WTC11 (cell line): Measurements from ENCODE around the gene INCENP. TPM values are rescaled to one million over a fixed set of nuclear protein-coding genes. Genes with fewer than 3 reads are reported as not detected.

ENCODE experiments used
- ATAC-seq: fragments of 200-7000 bp; cut with Tn5 transposase; 2 replicates; pipeline ENCODE4 v1.10.0; 2021; ENCODE audit warnings: mild to moderate bottlenecking, moderate library complexity
- CTCF ChIA-PET: fragments of 300-600 bp; sonication (Branson Sonifier 250); formaldehyde crosslinking; loops from one replicate; lab custom pipeline; 2021; ENCODE audit warnings: antibody characterized with exemption; lab: Charles Lee
- POLR2A ChIA-PET: fragments of 350-600 bp; sonication (Branson Sonifier 250); formaldehyde crosslinking; loops from one replicate; lab custom pipeline; 2021; ENCODE audit warnings: antibody characterized with exemption; lab: Charles Lee
- DNase-seq: peaks from one replicate; pipeline ENCODE4 v3.0.0; 2021; ENCODE audit warnings: low spot score
- H3K27ac Mint-ChIP-seq: 2 replicates; pipeline ENCODE4 v1.8.0; 2021; ENCODE audit warnings: mixed read lengths
- H3K27me3 Mint-ChIP-seq: 2 replicates; pipeline ENCODE4 v1.8.0; 2021; ENCODE audit warnings: low read depth, mild to moderate bottlenecking, moderate library complexity, mixed read lengths
- H3K36me3 Mint-ChIP-seq: 2 replicates; pipeline ENCODE4 v1.8.0; 2021; ENCODE audit warnings: mixed read lengths
- H3K4me1 Mint-ChIP-seq: 2 replicates; pipeline ENCODE4 v1.8.0; 2022; ENCODE audit warnings: mixed read lengths
- H3K4me3 Mint-ChIP-seq: 2 replicates; pipeline ENCODE4 v1.8.0; 2021; ENCODE audit warnings: mild to moderate bottlenecking, moderate library complexity, mixed read lengths
- H3K9me3 Mint-ChIP-seq: 2 replicates; pipeline ENCODE4 v1.8.0; 2021; ENCODE audit warnings: mixed read lengths
- ETV6 ChIP-seq: sonication (generic); formaldehyde crosslinking; IDR thresholded peaks from 2 replicates; pipeline ENCODE4 v1.8.1; 2022; ENCODE audit warnings: mild to moderate bottlenecking, missing genetic modification reagents
- HMGA2 ChIP-seq: fragments of 250-450 bp; sonication (Bioruptor Pico); IDR thresholded peaks from 2 replicates; pipeline ENCODE4 v1.4.0; 2021; ENCODE audit warnings: mild to moderate bottlenecking, moderate library complexity
- JAZF1 ChIP-seq: fragments of 250-450 bp; sonication (Bioruptor Pico); IDR thresholded peaks from 2 replicates; pipeline ENCODE4 v1.9.0; 2021; ENCODE audit warnings: moderate library complexity, mild to moderate bottlenecking, inconsistent platforms
- OVOL2 ChIP-seq: fragments of 250-450 bp; sonication (Bioruptor Pico); IDR thresholded peaks from 2 replicates; pipeline ENCODE4 v1.9.0; 2021; ENCODE audit warnings: mild to moderate bottlenecking, borderline replicate concordance
- SMAD3 ChIP-seq: sonication (generic); formaldehyde crosslinking; IDR thresholded peaks from 2 replicates; pipeline ENCODE4 v1.8.0; 2022; ENCODE audit warnings: missing genetic modification reagents, mild to moderate bottlenecking, borderline replicate concordance
- TEAD1 ChIP-seq: sonication (generic); formaldehyde crosslinking; IDR thresholded peaks from 2 replicates; pipeline ENCODE4 v1.8.0; 2022; ENCODE audit warnings: mild to moderate bottlenecking, missing genetic modification reagents
- TP53 ChIP-seq: sonication (generic); formaldehyde crosslinking; IDR thresholded peaks from 2 replicates; pipeline ENCODE4 v1.8.1; 2023; ENCODE audit warnings: mild to moderate bottlenecking, missing genetic modification reagents
- ZNF219 ChIP-seq: sonication (generic); formaldehyde crosslinking; IDR thresholded peaks from 2 replicates; pipeline ENCODE4 v1.8.0; 2023; ENCODE audit warnings: missing genetic modification reagents, mild to moderate bottlenecking, borderline replicate concordance
- ZNF396 ChIP-seq: fragments of 250-450 bp; sonication (Bioruptor Pico); IDR thresholded peaks from 2 replicates; pipeline ENCODE4 v1.8.0; 2021; ENCODE audit warnings: mild to moderate bottlenecking, moderate library complexity, borderline replicate concordance
- total RNA-seq: library from RNA; stranded (reverse); gene quantifications from 3 replicates; pipeline ENCODE4 v1.2.3, GENCODE V29; 2021
- TF ChIP-seq, protein P1 (sequence below): sonication (generic); formaldehyde crosslinking; IDR thresholded peaks from 2 replicates; pipeline ENCODE4 v1.8.1; 2023; ENCODE audit warnings: mild to moderate bottlenecking, moderate library complexity, missing genetic modification reagents
- TF ChIP-seq, protein P2 (sequence below): fragments of 250-450 bp; sonication (Bioruptor Pico); IDR thresholded peaks from 2 replicates; pipeline ENCODE4 v1.8.0; 2021; ENCODE audit warnings: mild to moderate bottlenecking
- TF ChIP-seq, protein P3 (sequence below): sonication (generic); formaldehyde crosslinking; IDR thresholded peaks from 2 replicates; pipeline ENCODE4 v1.8.0; 2022; ENCODE audit warnings: missing genetic modification reagents

INCENP gene
- total RNA-seq, 1 experiment from 2014 or later, result 158 TPM

DNA sequence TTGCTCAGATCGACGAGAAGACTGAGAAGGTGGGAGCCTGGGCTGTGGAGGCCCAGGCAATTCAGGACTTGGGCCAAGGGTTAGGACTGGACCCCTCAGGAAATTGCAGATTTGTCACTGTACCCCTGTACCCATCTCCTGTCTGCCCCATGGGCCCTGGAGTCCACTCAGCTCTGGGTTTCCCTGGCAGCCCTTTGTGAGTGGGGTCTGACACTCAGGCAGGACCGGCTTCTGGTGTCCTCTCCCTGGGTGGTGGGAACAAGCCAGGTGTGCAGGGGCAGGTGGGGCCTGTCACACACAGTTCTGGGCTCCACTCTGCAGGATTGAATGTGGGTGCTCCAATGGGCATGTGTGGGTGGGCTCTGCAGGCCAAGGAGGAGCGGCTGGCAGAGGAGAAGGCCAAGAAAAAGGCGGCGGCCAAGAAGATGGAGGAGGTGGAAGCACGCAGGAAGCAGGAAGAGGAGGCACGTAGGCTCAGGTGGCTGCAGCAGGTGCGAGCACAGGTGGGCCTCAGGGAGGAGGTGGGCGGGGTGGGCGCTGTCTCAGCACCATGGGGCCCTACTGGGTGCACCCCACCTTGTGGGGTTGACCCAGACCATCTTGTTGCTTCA is 21.6 kb downstream of the INCENP start:
- TF ChIP-seq ZNF396 (CRISPR knock-in tag), result no peak
- H3K4me1 Mint-ChIP-seq, result no peaks in the 10 kb centered on the region
- H3K9me3 Mint-ChIP-seq, result no peaks in the 10 kb centered on the region
- H3K4me3 Mint-ChIP-seq, result no peak overlapping the region
- H3K36me3 Mint-ChIP-seq, result peaks cover 75% of the 10 kb centered on the region
- DNase-seq (peak; percentile 5), ATAC-seq (no peak)
- CTCF ChIA-PET, result no interaction called here
- H3K27me3 Mint-ChIP-seq, result no peaks in the 10 kb centered on the region
- H3K27ac Mint-ChIP-seq, result no peak overlapping the region
- POLR2A ChIA-PET, result no interaction called here

DNA sequence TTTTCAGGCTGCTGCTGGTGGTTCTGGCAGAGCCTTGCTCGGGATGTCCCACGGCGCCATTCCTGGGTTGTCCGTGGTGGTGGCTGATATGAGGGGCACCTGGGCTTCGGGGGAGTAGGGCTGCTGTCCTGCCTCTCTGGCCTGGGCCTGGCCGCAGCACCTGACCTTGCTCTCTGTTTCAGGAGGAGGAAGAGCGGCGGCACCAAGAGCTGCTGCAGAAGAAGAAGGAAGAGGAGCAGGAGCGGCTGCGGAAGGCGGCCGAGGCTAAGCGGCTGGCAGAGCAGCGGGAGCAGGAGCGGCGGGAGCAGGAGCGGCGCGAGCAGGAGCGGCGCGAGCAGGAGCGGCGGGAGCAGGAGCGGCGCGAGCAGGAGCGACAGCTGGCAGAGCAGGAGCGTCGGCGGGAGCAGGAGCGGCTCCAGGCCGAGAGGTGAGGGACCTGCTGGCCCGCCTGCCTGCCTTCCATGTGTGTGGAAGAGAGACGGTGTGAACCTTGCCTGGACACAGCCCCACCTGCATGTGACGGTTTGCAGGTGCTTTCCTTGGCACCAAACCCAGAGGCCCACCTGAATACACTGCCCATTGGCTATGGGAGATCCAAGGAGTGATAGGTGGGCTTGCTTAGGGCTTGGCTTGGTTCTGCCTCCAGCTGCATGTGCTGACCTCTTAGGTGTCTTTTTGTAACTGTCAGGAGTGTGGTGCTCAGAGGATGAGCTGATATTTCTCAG is 22.8 kb downstream of the INCENP start:
- ChIA-PET CTCF (interaction anchor here (1.2 kb wide), 1 partner anchor 38 kb away, joined by 4 read pairs; no protein-coding TSS in a partner anchor), POLR2A (no interaction called here)
- Mint-ChIP-seq H3K9me3 (no peaks in the 10 kb centered on the region), H3K4me1 (no peaks in the 10 kb centered on the region), H3K4me3 (no peak overlapping the region), H3K27me3 (no peaks in the 10 kb centered on the region), H3K36me3 (peaks cover 80% of the 10 kb centered on the region), H3K27ac (no peak overlapping the region)
- peak; percentile 5 for DNase-seq
- ATAC-seq, result no peak
- TF ChIP-seq ZNF219 (CRISPR knock-in tag), result no peak
- TF ChIP-seq, protein P1, sequence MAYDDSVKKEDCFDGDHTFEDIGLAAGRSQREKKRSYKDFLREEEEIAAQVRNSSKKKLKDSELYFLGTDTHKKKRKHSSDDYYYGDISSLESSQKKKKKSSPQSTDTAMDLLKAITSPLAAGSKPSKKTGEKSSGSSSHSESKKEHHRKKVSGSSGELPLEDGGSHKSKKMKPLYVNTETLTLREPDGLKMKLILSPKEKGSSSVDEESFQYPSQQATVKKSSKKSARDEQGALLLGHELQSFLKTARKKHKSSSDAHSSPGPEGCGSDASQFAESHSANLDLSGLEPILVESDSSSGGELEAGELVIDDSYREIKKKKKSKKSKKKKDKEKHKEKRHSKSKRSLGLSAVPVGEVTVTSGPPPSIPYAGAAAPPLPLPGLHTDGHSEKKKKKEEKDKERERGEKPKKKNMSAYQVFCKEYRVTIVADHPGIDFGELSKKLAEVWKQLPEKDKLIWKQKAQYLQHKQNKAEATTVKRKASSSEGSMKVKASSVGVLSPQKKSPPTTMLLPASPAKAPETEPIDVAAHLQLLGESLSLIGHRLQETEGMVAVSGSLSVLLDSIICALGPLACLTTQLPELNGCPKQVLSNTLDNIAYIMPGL, result no peak
- no peak for TF ChIP-seq HMGA2 (CRISPR knock-in tag)
- no peak for TF ChIP-seq TP53
- no peak for TF ChIP-seq SMAD3 (CRISPR knock-in tag)
- no peak for TF ChIP-seq JAZF1 (CRISPR knock-in tag)
- TF ChIP-seq, all 79 proteins: peak for 0

DNA sequence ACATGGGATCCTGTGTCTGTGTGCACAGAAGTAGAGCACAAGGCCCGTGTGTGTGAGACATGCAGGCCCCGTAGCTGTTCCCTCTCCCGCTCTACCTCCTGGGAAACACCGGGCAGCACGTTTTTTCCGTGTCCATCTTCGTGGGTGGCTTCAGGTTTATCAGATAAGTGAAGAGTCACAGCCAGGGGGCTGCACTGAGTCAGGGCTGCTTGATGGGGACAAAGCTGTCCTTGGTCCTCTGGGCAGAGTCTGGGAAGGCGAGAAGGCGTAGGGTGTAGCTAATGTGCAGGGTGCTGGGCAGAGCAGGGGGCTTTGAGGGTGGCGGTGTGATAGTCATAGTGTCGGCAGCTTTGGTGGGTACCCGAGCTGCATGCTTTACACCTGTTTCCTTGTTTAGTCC is 23.7 kb downstream of the INCENP start:
- CTCF ChIA-PET, result interaction anchor here (0.5 to 1.2 kb wide), 2 partner anchors 39 to 509 kb away, joined by 3 to 4 read pairs; no protein-coding TSS in a partner anchor

More for the DNA sequence above, 23.7 kb downstream of the INCENP start:
- H3K4me3 Mint-ChIP-seq, result no peak overlapping the region
- TF ChIP-seq ETV6 (CRISPR knock-in tag), result no peak
- TF ChIP-seq OVOL2 (CRISPR knock-in tag), result no peak
- TF ChIP-seq HMGA2 (CRISPR knock-in tag), result no peak
- no peak for TF ChIP-seq TEAD1
- TF ChIP-seq, protein P2, sequence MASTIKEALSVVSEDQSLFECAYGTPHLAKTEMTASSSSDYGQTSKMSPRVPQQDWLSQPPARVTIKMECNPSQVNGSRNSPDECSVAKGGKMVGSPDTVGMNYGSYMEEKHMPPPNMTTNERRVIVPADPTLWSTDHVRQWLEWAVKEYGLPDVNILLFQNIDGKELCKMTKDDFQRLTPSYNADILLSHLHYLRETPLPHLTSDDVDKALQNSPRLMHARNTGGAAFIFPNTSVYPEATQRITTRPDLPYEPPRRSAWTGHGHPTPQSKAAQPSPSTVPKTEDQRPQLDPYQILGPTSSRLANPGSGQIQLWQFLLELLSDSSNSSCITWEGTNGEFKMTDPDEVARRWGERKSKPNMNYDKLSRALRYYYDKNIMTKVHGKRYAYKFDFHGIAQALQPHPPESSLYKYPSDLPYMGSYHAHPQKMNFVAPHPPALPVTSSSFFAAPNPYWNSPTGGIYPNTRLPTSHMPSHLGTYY (CRISPR knock-in tag), result no peak
- TF ChIP-seq TP53, result no peak
- TF ChIP-seq, protein P3, sequence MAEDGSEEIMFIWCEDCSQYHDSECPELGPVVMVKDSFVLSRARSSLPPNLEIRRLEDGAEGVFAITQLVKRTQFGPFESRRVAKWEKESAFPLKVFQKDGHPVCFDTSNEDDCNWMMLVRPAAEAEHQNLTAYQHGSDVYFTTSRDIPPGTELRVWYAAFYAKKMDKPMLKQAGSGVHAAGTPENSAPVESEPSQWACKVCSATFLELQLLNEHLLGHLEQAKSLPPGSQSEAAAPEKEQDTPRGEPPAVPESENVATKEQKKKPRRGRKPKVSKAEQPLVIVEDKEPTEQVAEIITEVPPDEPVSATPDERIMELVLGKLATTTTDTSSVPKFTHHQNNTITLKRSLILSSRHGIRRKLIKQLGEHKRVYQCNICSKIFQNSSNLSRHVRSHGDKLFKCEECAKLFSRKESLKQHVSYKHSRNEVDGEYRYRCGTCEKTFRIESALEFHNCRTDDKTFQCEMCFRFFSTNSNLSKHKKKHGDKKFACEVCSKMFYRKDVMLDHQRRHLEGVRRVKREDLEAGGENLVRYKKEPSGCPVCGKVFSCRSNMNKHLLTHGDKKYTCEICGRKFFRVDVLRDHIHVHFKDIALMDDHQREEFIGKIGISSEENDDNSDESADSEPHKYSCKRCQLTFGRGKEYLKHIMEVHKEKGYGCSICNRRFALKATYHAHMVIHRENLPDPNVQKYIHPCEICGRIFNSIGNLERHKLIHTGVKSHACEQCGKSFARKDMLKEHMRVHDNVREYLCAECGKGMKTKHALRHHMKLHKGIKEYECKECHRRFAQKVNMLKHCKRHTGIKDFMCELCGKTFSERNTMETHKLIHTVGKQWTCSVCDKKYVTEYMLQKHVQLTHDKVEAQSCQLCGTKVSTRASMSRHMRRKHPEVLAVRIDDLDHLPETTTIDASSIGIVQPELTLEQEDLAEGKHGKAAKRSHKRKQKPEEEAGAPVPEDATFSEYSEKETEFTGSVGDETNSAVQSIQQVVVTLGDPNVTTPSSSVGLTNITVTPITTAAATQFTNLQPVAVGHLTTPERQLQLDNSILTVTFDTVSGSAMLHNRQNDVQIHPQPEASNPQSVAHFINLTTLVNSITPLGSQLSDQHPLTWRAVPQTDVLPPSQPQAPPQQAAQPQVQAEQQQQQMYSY, result no peak
- POLR2A ChIA-PET, result no interaction called here
- no peaks in the 10 kb centered on the region for H3K4me1 Mint-ChIP-seq
- peak; percentile 13 for DNase-seq
- no peak overlapping the region for H3K27ac Mint-ChIP-seq
- no peaks in the 10 kb centered on the region for H3K27me3 Mint-ChIP-seq
- no peaks in the 10 kb centered on the region for H3K9me3 Mint-ChIP-seq
- H3K36me3 Mint-ChIP-seq, result peaks cover 82% of the 10 kb centered on the region
- ATAC-seq, result no peak
